Measurements from ENCODE around the gene RNF217.

RNF217 gene

DNA sequence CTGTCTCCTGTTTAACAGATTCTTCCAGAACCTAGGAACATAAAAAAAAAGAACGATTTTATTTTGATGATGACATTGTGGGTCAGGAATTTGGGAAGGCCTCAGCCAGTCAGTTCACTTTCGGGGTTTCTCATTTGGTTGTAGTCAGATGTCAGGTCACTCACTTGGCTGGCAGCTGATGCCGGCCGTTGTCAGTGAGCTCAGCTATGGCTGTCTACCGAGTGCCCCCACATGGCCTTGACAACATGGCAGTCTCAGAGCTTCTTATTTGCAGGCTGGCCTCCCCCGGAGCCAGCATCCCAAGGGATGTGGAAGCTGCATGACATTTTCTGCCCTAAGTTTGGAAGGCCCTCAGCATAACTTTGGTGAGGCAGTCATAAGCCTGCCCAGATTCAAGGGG is 11.5 kb downstream of the RNF217 start:
- no peak for DNase-seq (ENCODE audit: low read depth in 1 of 2, low spot score in 1 of 2)
- no peaks in the 10 kb centered on the region for H3K27me3 ChIP-seq (ENCODE audit: insufficient read depth, poor library complexity, severe bottlenecking)
- TF ChIP-seq POLR2AphosphoS5 (IDR thresholded peaks at IDR 0.05; ENCODE audit: low read depth), result no peak
- no peak for TF ChIP-seq GABPA (IDR thresholded peaks at IDR 0.05; ENCODE audit: low read depth)
- TF ChIP-seq SPI1 (IDR thresholded peaks at IDR 0.05; ENCODE audit: borderline replicate concordance, low read depth), result no peak
- TF ChIP-seq, protein P1, sequence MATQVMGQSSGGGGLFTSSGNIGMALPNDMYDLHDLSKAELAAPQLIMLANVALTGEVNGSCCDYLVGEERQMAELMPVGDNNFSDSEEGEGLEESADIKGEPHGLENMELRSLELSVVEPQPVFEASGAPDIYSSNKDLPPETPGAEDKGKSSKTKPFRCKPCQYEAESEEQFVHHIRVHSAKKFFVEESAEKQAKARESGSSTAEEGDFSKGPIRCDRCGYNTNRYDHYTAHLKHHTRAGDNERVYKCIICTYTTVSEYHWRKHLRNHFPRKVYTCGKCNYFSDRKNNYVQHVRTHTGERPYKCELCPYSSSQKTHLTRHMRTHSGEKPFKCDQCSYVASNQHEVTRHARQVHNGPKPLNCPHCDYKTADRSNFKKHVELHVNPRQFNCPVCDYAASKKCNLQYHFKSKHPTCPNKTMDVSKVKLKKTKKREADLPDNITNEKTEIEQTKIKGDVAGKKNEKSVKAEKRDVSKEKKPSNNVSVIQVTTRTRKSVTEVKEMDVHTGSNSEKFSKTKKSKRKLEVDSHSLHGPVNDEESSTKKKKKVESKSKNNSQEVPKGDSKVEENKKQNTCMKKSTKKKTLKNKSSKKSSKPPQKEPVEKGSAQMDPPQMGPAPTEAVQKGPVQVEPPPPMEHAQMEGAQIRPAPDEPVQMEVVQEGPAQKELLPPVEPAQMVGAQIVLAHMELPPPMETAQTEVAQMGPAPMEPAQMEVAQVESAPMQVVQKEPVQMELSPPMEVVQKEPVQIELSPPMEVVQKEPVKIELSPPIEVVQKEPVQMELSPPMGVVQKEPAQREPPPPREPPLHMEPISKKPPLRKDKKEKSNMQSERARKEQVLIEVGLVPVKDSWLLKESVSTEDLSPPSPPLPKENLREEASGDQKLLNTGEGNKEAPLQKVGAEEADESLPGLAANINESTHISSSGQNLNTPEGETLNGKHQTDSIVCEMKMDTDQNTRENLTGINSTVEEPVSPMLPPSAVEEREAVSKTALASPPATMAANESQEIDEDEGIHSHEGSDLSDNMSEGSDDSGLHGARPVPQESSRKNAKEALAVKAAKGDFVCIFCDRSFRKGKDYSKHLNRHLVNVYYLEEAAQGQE (IDR thresholded peaks at IDR 0.05; ENCODE audit: insufficient replicate concordance, low read depth), result no peak
- TF ChIP-seq, protein P2, sequence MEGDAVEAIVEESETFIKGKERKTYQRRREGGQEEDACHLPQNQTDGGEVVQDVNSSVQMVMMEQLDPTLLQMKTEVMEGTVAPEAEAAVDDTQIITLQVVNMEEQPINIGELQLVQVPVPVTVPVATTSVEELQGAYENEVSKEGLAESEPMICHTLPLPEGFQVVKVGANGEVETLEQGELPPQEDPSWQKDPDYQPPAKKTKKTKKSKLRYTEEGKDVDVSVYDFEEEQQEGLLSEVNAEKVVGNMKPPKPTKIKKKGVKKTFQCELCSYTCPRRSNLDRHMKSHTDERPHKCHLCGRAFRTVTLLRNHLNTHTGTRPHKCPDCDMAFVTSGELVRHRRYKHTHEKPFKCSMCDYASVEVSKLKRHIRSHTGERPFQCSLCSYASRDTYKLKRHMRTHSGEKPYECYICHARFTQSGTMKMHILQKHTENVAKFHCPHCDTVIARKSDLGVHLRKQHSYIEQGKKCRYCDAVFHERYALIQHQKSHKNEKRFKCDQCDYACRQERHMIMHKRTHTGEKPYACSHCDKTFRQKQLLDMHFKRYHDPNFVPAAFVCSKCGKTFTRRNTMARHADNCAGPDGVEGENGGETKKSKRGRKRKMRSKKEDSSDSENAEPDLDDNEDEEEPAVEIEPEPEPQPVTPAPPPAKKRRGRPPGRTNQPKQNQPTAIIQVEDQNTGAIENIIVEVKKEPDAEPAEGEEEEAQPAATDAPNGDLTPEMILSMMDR (IDR thresholded peaks at IDR 0.05; ENCODE audit: insufficient read depth, low read length), result no peak
- no peak overlapping the region for H3K27ac ChIP-seq (replicated peaks)
- no peak overlapping the region for H3K4me3 ChIP-seq (replicated peaks; ENCODE audit: insufficient read depth, low read length)

DNA sequence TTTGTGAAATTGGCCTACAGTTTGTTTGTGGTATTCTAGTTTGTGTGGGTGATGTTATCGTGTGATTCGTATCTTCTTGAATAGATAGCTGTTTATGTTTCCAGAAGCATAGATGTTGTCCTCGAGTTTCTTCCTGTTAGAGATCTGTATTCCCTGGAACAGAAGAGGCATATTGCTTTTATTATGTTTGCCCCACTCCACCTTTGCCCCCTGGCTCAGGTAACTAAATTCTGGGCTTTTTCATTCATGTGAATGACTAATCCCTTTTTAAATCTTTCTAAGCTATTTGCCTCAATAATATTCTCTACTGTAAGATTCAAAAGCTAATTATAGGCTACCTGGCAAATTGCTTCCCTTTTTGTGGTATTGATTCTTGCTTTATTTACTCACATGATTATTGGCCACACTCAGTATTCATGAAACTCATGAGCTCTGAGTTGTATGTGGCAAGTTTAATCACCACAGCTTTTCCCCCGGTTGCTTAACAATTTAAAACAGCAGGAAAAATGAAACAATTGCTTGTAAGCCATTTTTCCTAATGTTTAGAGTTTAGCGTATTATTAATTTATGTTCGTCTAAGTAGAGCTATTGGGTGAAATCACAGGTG is 12.6 kb downstream of the RNF217 start:
- no peak for DNase-seq (ENCODE audit: low read depth in 1 of 2, low spot score in 1 of 2)
- no peak for TF ChIP-seq POLR2AphosphoS5 (IDR thresholded peaks at IDR 0.05; ENCODE audit: low read depth)
- TF ChIP-seq, protein P1 (IDR thresholded peaks at IDR 0.05; ENCODE audit: insufficient replicate concordance, low read depth), result no peak
- no peak for TF ChIP-seq SPI1 (IDR thresholded peaks at IDR 0.05; ENCODE audit: borderline replicate concordance, low read depth)
- TF ChIP-seq, protein P2 (IDR thresholded peaks at IDR 0.05; ENCODE audit: insufficient read depth, low read length), result no peak
- TF ChIP-seq GABPA (IDR thresholded peaks at IDR 0.05; ENCODE audit: low read depth), result no peak
- no peak overlapping the region for H3K4me3 ChIP-seq (replicated peaks; ENCODE audit: insufficient read depth, low read length)
- no peak overlapping the region for H3K27ac ChIP-seq (replicated peaks)
- H3K27me3 ChIP-seq (ENCODE audit: insufficient read depth, poor library complexity, severe bottlenecking), result no peaks in the 10 kb centered on the region

DNA sequence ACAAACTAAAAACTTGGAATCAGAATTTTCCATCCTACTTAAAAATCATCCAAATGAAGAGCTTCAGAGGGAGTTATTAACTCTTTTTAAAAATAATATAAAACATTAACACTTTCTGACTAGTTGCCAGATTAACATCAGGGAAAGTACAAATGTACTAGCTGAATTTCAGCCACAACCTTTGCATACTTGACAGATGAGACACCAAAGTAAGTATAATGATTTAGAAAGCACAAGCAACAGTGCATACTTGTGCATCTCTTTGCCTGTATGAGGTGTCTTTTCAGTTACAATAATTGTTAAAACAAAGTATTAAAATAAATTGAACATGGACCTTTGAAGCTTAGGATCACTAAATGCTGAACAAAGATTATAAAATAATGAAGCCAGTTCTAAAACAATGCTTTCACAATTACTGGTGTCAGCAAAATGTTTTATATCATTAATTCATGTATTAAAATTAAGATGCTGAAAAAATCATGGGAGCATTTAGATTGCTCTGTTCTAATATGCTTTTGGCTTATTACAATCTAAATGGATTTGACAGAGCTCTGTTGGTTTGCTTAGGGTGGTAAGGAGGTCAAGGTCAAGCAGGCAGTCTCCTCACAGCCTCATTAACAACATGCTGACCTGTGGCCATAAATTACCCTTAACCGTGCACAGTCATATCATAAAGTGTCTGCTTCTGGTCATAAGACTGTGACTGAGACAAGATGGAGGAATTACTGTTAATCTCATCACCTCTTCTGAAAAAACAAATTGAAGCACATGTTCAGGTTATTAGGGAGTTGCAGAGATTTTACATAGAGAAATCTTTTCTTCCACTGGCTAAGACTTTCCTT is 15.1 kb downstream of the RNF217 start:
- H3K27me3 ChIP-seq (ENCODE audit: insufficient read depth, poor library complexity, severe bottlenecking), result no peaks in the 10 kb centered on the region
- H3K27ac ChIP-seq (replicated peaks), result no peak overlapping the region
- TF ChIP-seq SPI1 (IDR thresholded peaks at IDR 0.05; ENCODE audit: borderline replicate concordance, low read depth) (no peak), GABPA (IDR thresholded peaks at IDR 0.05; ENCODE audit: low read depth) (no peak), POLR2AphosphoS5 (IDR thresholded peaks at IDR 0.05; ENCODE audit: low read depth) (no peak)
- TF ChIP-seq, protein P2 (IDR thresholded peaks at IDR 0.05; ENCODE audit: insufficient read depth, low read length), result no peak
- TF ChIP-seq, protein P1 (IDR thresholded peaks at IDR 0.05; ENCODE audit: insufficient replicate concordance, low read depth), result no peak
- H3K4me3 ChIP-seq (replicated peaks; ENCODE audit: insufficient read depth, low read length), result no peak overlapping the region
- no peak for DNase-seq (ENCODE audit: low read depth in 1 of 2, low spot score in 1 of 2)
